GDM1 (cell line): ENCODE data around the gene ANXA4.
"Not testable (repeated sequence)": the region's sequence is repeated elsewhere in the genome, so short reads cannot be mapped to it uniquely, and the experiment has no call there.

ENCODE experiments used
- DNase-seq: peaks from one replicate; lab custom pipeline; 2025; lab: John Stamatoyannopoulos, UW

The ANXA4 gene

DNA sequence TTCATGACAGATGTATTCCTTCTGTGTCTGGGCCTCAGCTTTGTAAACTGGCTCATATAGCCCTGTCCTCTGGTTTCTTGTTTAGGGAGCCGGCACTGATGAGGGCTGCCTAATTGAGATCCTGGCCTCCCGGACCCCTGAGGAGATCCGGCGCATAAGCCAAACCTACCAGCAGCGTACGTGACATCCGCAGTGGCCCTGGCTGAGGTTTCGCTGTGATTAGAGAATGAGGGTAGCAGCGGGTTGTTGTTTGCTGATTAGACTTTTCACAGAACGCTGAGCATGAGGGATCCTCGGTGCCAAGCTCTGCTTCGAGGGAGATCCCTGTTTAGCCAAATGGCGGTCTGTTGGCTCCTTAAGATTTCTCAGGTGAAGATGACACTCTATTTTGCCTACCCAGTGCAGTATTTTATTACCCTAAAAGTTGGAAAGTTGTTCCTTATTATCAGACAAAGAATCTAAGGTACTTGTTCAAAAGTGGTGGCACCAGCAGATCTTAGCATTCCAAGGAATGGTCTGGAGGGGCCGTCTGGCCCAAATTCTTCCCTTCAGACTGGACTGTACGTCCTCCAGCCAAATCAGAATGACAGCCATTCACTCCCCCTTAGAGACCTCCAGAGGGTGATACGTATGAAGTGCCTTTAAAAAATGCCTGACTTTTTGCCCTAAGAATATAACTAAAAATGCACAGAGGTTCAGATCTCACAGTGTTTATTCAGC is 66.0 kb downstream of the ANXA4 start:
- DNase-seq: no peak

DNA sequence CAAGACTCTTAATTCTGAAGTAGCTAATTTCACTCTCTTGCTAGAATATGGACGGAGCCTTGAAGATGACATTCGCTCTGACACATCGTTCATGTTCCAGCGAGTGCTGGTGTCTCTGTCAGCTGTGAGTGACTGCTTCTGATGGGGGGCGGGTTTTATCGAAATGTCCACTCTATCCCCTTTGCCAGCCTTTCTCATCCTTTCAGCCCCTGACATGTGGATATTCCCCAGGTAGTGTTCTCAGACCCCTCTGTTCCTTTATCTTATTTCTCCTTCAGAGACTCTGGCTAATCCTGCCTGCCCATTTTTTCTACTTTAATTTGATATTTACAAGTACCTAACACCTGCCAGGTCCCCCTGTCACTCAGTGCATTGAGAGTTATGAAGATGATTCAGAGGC is 68.6 kb downstream of the ANXA4 start:
- no peak for DNase-seq

DNA sequence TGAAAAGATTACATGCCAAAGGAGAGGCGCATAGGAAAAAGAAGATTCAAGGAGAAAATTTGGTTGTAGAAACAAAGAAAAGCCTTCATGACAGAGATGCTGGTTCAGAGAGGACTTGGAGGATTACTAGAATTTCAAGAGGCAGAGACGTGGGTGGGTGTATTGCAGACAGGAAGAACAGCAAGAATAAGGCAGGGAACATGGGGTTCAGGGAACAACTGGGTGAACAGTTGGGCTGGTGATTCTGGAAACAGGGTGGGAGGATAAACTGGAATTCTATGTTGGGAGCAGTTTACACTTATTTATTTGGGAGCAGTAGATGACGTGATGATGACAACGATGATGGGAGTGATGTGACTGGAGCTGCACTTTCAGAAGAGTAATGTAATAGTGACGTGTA is 69.1 kb downstream of the ANXA4 start:
- DNase-seq: no peak

DNA sequence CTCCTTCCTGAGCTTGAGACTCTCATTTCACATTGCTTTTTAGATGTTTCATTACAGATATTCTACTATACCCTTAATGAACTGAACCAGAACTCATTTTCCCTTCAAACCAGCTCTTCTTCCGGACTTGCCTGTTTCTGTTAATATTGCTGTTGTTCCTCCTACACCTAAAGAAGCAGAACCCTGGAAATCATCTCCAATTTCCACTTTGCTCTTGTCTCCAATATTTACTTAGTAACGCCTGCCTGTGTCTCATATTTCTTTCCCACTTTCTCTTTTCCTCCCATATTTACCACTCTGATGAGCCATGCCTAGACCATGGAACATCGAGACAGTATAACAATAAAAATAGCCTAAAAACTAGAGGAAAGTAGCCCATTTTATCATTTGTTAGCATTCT is 69.7 kb downstream of the ANXA4 start:
- no peak for DNase-seq

GRCh38 chr2:69815717-69816116 is 73.8 kb downstream of the ANXA4 start:
- DNase-seq: no peak

GRCh38 chr2:69816923-69817542 is 75.1 kb downstream of the ANXA4 start:
- DNase-seq: peak; percentile 50

DNA sequence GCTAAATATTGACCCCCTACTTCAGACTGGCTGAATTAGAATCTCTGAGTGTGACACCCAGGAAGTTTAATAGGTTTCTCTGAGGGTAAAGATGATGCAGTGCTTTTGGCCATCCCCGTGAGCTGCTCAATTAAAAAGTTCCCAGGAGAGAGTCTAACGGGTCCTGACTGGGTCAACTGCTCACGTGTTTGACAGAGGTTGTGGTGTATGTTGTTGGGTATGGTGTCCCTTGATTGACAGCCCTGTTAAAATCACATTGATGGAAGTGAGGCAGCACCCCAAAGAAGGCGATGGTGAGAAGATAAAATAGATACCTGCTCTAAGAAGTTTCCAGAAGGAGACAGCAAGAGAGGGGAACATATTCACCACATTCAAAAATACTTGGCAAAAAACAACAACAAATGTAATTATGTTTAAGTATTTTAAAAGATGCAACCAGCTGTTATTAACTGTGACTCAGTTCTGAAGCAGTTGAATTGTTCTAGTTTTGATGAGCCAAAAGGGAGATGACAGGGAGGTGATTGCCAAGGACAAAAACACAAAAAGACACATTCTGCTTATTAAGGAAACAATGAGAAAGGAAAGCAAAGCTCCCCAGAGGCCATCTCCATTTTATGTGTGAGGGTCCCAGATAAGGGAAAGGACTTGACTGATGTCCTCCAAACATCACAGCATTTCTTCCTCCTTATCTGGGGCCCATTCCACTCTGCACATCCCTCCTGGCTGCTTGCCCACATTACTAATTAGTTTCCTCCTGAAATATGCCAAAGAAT is 76.0 kb downstream of the ANXA4 start:
- no peak for DNase-seq

DNA sequence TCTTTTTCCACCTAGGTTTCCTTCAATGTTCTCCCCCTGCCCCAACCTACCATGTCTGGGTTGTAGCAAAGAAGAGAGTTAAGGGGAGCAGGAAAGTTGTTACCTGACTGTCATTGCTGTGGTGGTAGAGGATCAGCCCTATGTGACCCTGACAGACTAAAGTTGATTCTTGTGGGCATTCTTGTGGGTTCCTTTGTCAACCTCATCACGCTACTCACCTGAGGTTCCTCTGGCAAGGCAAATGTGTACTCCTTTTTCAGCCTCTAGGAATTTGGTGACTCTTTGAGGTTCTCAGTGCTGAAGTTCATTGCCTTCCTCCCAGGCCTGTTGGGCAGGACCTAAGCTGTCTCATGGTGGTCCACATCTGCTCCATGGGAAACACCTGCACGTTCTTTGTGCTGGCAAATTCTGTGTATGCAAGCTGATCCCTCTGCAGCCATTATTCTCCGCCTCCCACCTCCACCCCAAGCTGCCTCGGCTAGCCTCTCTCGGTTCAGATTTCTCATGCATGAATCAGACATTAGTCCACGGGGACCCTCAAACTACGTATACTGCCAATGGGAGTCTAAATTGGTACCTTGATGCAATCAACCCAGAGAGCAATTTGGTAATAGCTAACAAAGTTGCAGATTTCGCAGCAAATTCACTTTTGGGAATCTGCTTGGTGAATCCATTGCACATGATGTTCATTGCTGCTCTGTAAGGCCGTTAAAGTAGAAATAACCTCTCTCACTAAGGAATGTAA is 86.0 kb downstream of the ANXA4 start:
- DNase-seq: no peak

GRCh38 chr2:69828938-69829255 is 87.0 kb downstream of the ANXA4 start:
- no peak for DNase-seq

DNA sequence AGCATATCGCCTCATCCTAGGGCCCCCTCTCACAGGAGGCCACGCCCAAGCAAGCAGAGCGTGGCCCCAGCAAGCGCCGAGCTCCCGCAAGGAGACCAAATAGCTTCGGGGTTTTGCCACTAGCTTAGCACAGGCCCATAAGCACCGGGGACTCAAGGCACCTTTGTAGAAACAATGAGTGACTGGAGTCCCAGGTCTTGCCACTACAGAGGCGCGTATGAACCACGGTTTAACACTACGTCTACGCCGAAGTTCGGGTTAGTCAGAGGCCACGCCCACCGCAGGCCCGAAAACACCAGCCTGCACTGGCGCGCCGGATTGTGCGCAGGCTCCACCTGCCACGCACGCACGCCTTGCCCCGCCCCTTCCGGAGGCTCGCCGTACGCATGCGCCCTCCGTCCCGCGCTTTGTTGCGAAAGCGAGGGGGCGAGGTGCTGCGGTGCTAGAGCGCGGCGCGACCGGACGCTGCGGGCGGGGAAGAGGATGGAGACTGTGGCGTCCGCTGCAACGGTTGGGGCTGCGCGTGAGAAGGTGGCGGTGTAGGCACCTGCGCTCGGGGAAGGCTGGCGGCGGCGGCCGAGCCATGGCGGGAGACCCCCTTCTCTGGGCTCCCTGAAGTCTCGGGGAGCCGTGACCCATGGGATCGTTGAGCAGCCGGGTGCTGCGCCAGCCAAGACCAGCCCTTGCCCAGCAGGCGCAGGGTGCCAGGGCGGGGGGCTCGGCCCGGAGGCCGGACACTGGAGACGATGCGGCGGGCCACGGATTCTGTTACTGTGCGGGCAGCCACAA is 87.5 kb downstream of the ANXA4 start, which contains the start of gene GMCL1:
GMCL1 (plus strand) TSS at position 405 of the 789 bp plus-strand sequence; CDS start at position 638, 233 bp downstream.
- DNase-seq: peak; percentile 96

- no peak for DNase-seq
Observed at GRCh38 chr2:69830045-69830905, 88.3 kb downstream of the ANXA4 start.

GRCh38 chr2:69830906-69831241 is 88.9 kb downstream of the ANXA4 start:
- not testable (repeated sequence) for DNase-seq

- DNase-seq: no peak
Observed at GRCh38 chr2:69831354-69831905, 89.5 kb downstream of the ANXA4 start.

GRCh38 chr2:69833752-69834151 is 91.8 kb downstream of the ANXA4 start:
- DNase-seq: no peak

- no peak for DNase-seq
Observed at GRCh38 chr2:69835666-69836065, 93.7 kb downstream of the ANXA4 start.

GRCh38 chr2:69836316-69836715 is 94.4 kb downstream of the ANXA4 start:
- no peak for DNase-seq

- DNase-seq: no peak
Observed at GRCh38 chr2:69837533-69837932, 95.6 kb downstream of the ANXA4 start.

GRCh38 chr2:69843993-69844392 is 102.1 kb downstream of the ANXA4 start:
- no peak for DNase-seq

DNA sequence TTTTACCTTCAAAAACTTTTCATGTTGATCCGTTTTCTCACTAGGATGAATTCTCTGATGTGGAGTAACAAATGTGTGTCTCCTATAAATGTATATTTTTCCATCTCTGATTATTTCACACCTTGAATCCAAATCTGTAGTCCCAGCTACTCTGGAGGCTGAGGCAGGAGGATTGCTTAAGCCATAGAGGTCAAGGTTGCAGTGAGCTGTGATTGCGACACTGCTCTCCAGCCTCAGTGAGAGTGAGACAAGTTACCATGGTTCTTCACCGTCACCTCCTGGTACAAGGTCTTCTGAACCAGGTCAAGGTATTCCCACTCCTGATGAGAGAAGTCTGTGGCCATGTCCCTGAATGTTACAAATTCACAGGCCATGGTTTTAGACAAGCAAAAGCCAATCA is 102.6 kb downstream of the ANXA4 start:
- DNase-seq: no peak
